ENCODE measurements around the gene SAPCD2. TPM values are rescaled to one million over a fixed set of nuclear protein-coding genes. Genes with fewer than 3 reads are reported as not detected.
"Not testable (repeated sequence)": the region's sequence is repeated elsewhere in the genome, so short reads cannot be mapped to it uniquely, and the experiment has no call there.

SAPCD2 gene
- polyA plus RNA-seq, 3 donors, result 0.11 to 0.34 (median 0.18) TPM

DNA sequence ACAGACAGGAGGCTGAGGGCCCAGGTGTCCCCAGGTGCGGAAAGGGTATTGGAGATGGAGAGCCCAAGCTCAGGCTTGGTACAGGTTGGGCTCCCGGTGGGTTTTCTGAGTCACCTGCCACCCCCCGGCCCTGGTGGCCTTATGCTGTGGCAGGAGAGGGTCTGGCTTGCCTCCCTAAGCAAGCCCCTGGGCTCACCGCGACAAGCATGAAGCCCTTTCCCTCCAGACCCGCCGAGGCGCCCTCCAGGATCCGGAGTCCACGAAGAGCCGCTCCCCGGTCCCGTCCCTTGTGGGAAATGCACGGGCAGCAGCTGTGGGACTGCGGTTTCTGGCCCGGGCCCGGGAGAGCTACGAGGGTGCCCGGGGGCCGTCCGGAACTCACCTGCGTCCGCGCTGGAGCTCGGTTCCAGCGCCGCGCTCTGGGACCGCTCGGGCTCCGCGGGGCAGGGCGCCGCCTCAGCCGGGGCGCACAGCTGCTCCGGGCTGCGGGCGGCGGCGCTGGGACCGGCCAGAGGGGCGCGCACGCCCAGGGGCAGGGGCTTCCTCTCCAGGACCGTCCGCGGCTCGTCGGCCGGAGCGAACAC is 757 bp downstream of the SAPCD2 start:
- 6 to 8% (median 7%) methylated on average over 36 to 52 of the region's 52 CpGs for WGBS, 3 donors
- no peak overlapping the region for H3K27ac ChIP-seq (ENCODE audit: low read depth, low read length)

DNA sequence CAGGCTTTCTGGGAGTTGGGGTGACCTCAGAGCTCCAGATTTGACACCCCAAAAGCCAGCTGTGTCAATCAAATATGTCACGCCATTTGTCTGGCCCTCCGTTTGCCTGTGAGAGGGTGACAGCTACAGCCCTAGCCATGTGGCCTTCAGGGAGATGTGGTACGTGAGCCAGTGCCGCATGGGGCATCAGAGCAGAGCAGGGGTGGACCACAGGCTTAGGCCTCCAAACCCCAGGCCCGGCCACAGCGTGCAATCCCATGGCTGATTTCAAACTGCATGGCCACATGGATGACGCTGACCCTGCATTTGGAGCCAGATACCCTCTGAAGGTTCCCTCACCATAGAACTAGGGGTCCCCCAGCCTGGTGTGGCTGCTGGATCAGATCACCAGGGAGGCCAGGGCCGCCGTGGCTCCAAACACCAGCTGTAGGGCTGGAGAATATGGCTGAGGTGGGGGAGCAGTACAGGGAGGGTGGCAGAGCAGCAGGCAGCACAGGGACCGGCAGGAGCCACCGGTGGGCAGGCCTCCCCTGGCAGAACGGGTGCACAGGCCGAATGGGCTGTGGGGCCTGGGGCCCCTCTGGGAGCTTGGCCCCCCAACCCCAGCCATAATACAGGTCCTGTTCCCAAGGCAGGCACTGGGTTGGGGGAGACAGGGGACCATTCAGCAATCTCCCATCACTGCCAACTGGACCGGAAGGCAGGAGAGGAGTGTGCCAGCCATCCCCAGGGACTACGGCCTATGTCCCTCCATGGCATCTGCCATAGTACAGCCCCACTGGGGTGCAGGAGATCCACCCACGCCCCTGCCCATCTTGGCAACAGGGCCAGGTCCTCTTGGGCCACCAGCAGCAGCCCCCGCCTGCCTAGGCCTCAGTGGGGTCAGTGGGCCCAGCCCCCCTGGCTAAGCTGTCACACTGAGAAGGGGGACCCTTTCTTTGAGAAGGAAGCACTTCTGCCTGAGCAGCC is 1.5 kb downstream of the SAPCD2 start:
- 88 to 94% (median 90%) methylated on average over 17 of the region's 17 CpGs for WGBS, 3 donors
- H3K27ac ChIP-seq (ENCODE audit: low read depth, low read length), result no peak overlapping the region

DNA sequence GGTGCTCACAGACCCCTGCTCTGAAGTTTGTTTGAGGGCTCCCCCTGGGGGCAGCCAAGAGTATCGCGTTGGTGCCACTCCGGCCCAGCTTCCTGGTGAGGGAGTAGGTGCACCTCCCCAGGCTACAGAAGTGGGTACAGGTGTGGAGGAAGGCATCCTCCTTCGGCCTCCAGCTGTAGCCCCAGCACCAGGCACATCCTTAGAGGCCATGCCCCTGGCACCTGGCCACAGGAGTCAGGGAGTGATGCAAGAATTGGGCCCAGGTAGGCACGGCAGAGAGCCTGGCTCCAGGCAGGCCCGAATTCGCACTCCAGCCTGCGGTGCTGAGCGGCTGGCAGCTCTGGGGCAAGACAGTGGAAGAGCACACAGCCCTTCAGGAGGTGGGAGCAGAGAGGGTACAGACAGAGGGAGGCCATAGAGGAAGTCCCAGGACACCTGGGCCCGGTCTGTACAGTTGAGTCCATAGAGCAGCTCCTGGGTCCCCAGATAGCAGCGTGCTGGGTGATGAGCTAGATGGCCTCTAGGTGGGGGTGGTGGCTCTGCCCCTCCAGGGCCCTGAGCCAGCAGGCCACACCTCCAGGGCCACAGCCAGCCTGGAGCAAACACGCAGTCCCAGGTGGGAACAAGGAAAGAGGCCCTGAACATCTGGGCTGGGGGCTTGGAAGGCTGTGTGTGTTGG is 2.4 kb downstream of the SAPCD2 start:
- 55 to 59% (median 57%) methylated on average over 12 of the region's 12 CpGs for WGBS, 3 donors
- H3K27ac ChIP-seq (ENCODE audit: low read depth, low read length), result no peak overlapping the region

DNA sequence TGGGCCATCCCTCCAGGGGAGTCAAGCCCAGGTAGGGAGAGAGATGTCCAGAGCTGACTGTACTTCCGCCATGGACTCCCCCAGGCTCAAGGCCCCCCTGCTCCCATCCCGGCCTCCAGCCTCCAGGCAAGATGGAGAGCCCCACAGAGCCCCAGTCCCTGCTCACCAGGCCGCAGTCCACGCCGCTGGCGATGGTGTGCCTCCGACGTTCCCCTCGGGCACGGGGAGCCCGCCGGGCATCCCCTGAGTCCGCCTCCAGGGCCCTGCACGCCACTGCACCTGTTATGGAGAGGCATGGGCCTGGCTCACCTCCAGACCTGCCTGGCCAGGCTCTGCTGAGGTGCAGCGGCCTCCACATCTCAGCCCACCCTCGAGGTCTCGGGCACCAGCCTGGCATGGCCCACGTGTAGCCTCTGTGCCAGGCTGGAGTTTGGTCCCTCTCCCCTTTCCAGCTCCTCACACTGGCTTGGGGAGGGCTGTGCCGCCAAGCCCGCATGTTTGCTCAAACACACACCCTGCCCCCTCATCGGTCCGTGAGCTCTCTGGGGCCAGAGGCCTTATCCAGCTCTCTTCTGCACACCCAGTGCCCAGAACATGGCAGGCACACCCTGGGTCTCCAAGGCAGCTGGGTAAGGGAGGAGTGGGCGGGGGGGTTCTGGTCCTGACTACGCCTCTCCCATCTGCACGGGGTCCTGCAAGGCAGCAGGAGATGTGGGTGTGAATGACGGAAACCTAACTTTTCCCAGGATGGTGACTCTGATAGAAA is 4.1 kb downstream of the SAPCD2 start:
- WGBS, 3 donors, result 88 to 90% (median 89%) methylated on average over 26 of the region's 26 CpGs
- H3K27ac ChIP-seq (ENCODE audit: low read depth, low read length), result no peak overlapping the region

DNA sequence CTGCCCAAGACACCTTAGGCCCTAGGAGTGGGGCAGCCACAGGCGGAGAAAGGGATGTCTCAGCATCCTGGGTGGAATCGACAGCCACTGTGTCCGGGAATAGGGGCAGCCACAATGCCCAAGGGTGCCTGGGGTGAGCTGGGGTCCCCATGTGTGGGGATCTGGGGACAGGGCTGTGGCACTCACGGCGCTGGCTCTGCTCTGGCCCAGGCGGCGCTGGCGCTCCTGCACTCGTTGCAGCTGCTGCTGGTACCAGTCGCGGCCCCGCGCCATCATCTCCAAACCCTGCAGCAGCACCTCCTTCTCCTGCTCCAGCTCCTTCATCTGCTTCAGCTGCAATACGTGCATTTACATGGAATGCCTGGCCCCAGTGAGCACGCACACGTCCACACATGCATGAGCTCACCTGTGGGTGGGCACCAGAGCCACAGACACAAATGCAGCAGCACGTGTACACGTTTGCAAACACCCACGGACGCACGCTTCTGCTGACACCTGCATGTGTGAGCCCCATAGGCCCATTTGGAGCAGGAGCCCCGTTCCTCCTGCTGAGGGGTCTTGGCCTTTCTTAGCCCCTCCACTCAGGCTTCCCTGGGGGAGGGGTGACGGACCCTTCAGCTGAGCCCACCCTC is 4.9 kb downstream of the SAPCD2 start:
- WGBS, 3 donors, result 92 to 95% (median 95%) methylated on average over 23 of the region's 23 CpGs
- no peak overlapping the region for H3K27ac ChIP-seq (ENCODE audit: low read depth, low read length)

DNA sequence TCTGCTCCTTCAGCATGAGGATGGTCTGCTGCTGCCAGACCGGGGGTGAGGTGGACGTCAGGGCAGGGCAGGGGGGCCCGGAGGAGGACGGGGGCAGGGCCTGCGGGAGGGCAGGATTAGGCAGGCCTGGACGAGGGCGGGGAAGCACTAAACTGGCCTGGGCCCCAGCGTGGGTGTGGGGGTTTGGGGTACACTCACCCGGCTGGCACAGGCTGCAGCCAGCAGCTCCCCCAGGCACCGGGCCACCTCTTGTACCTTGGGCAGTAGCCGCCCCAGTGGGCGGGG is 5.5 kb downstream of the SAPCD2 start:
- 84 to 93% (median 84%) methylated on average over 11 to 12 of the region's 12 CpGs for WGBS, 3 donors
- H3K27ac ChIP-seq (ENCODE audit: low read depth, low read length), result no peak overlapping the region

DNA sequence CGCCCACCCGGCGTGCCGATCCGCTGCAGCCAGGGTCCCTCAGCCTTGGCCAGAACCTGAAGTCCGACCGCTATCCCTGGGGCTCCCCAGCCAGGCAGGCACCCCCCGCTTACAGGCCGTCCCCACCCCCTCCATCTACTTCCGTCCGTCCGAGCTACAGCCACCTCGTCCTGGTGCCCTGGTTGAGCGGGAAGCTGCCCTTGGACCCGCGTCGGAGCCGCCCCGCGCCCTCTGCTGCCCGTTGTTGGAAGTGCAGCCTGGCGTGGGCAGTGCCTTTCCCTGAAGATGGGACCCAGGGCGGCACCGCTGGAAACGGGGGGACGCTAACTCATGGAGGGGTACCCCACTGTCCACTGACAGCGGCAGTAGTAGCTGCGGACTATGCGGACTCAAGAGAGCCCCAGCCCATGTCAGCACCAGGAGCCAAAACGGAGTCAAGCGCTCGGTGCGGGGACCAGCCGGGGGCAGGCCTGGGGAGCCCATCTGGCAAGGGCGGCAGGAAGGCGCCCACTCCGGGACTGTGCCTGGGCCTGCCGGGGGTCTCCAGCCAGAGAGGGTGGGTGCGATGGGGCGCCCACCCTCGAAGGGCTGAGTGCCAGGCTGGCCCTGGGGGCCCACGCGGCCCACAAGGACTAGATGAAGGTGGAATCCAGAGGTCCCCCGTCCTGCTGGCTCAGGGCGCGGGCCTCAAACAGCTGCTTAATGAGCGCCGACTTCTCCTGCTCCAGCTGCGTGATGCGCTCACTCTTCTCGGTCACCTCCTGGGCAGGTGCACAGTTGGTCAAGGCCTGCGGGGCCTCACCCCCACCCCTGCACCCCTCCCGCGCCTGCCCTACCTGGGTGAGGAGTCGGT is 6.1 kb downstream of the SAPCD2 start:
- 46 to 51% (median 48%) methylated on average over 53 to 55 of the region's 55 CpGs for WGBS, 3 donors
- no peak overlapping the region for H3K27ac ChIP-seq (ENCODE audit: low read depth, low read length)

DNA sequence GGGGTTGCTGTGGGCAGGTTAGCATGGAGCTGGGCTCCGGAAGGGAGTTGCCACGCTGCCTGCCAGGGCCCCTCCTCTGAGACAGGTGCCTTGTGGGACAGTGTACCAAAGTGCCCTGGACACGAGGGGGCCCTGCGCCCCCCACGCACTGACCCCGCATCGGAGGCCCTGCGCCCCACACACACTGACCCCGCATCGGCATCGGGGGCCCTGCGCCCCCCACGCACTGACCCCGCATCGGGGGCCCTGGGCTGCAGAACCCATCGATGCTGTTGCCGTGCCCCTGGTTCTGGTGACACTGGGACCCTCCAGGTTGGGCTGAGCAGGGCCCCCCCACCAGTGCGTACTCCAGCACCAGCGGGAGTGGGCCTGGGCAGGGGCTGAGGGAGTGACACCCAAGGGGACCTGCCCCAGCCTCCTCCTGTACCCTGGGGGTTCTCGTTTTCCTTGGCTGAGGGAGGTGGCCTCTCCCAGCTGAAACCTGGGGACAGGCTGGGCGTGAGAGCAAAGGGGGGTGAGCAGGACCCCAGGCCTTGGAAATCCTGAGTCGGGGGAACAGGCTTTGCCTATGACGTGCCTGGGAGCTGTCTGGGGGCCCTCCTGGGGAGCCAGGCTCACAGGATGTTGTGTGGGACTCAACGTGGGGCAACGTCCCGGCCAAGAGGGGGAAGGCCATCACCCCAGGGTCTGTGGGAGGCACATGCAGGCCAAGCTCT is 6.9 kb downstream of the SAPCD2 start:
- no peak overlapping the region for H3K27ac ChIP-seq (ENCODE audit: low read depth, low read length)
- 81 to 85% (median 83%) methylated on average over 19 to 26 of the region's 26 CpGs for WGBS, 3 donors

DNA sequence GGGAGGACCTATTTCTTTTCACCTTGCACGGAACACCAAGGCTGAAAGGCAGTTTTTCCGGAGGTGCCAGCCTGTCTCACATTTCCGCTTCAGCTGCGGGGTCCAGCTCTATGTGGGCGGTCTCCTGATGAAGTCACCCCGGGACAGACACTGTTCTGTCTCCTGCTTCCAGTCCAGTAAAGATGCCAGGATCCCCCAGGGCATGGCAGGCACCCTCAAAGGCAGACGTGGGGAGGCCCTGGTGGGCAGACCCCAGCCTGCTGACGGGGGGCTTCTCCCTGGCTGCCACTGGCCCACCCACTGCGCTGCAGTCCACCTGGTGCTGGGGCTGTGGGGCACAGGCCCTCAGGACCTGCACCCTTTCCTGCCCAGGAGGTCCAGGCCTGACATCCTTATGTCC is 7.6 kb downstream of the SAPCD2 start:
- 87 to 98% (median 97%) methylated on average over 5 to 7 of the region's 9 CpGs for WGBS, 3 donors
- not testable (repeated sequence) for H3K27ac ChIP-seq (ENCODE audit: low read depth, low read length)

DNA sequence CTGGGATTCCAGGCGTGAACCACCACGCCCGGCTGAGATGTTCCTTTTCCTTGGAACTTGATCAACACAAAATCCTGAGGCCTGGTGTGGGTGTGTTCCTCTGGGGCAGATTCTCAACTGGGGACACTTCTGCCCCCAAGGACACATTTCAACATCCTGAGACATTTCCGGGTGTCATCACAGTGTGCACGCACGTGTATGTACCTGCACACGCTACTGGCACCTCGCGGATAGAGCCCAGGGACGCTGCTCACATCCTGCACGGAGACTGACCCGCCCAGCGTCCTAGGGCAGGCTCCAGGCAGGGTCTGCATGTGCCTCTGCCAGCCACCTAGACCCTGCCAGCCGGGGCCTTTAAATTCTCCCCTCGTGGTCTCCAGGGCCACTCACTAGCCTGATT is 8.0 kb downstream of the SAPCD2 start:
- H3K27ac ChIP-seq (ENCODE audit: low read depth, low read length), result no peak overlapping the region
- 80 to 93% (median 81%) methylated on average over 15 of the region's 15 CpGs for WGBS, 3 donors

DNA sequence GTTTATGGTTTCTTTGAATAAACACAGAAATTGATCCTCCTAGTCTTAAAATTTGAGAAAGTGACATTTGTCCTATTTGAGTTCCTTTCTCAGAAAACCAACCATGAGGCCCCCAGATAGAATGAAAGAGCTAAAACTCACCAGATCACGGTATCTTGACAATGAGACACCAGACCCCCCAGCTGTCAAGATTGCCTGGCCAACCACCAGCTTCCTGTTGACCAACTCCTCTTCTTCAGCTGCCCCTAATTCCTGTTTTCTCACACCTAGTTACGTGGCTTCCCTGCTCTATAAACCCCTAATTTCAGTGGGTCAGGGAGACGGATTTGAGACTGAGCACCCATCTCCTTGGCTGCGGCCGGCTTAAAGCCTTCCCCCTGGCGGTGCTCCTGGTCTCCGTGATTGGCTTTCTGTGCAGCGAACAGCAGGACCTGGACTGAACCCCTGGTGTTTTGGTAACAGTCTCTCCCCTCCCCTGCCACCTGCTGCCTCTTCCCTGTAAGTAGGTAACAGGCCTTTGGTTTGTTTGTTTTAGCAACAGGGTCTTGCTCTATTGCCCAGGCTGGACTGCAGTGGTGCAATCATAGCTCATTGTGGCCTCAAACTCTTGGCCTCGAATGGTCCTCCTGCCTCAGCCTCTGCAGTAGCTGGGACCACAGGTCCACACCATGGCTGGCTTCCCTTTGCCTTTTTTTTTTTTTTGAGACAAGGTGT is 11.7 kb downstream of the SAPCD2 start:
- H3K27ac ChIP-seq (ENCODE audit: low read depth, low read length), result no peak overlapping the region
- 82 to 90% (median 85%) methylated on average over 9 of the region's 9 CpGs for WGBS, 3 donors

DNA sequence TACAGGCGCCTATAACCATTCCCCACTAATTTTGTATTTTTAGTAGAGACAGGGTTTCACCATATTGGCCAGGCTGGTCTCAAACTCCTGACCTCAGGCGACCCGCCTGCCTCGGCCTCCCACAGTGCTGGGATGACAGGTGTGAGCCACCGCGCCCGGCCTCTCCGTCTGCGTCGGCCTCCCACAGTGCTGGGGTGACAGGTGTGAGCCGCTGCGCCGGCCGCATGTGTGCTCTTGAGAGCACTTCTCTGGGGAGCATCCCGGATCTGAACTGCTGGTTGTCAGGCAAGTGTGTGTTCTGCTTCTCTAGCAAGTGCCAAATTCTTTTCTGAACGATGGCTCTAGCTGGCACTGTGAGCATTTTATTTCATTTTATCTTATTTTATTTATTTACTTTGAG is 12.8 kb downstream of the SAPCD2 start:
- no peak overlapping the region for H3K27ac ChIP-seq (ENCODE audit: low read depth, low read length)
- 73 to 83% (median 79%) methylated on average over 16 of the region's 16 CpGs for WGBS, 3 donors

DNA sequence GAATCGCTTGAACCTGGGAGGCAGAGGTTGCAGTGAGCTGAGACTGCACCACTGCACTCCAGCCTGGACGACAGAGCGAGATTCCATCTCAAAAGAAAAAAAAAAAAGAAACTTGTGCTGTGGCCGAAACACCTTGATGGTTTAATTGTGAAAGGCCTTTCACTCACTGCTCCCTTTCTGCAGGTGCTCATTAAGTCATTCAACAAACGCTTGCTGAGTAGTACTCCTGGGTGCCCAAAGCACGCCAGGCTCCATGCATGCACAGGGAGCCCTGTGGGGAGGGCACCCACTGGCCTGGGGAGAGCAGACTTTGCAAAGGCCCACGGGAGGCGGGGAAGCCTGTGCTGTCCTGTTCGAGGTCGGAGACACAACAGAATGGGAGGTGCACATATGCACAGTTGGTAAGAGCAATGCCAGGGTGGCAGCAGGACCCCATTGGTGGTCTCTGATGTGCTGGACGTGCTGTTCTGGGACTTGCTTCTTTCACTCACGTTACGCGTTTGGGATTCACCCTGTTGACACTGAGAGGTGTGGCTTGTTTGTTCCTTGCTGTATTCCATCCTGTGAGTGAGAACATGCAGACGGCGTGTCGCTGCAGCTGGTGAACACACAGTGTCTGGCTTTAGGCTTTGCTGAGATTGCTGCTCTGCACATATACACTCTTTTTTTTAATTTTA is 13.5 kb downstream of the SAPCD2 start:
- 78 to 84% (median 80%) methylated on average over 17 of the region's 17 CpGs for WGBS, 3 donors
- no peak overlapping the region for H3K27ac ChIP-seq (ENCODE audit: low read depth, low read length)

DNA sequence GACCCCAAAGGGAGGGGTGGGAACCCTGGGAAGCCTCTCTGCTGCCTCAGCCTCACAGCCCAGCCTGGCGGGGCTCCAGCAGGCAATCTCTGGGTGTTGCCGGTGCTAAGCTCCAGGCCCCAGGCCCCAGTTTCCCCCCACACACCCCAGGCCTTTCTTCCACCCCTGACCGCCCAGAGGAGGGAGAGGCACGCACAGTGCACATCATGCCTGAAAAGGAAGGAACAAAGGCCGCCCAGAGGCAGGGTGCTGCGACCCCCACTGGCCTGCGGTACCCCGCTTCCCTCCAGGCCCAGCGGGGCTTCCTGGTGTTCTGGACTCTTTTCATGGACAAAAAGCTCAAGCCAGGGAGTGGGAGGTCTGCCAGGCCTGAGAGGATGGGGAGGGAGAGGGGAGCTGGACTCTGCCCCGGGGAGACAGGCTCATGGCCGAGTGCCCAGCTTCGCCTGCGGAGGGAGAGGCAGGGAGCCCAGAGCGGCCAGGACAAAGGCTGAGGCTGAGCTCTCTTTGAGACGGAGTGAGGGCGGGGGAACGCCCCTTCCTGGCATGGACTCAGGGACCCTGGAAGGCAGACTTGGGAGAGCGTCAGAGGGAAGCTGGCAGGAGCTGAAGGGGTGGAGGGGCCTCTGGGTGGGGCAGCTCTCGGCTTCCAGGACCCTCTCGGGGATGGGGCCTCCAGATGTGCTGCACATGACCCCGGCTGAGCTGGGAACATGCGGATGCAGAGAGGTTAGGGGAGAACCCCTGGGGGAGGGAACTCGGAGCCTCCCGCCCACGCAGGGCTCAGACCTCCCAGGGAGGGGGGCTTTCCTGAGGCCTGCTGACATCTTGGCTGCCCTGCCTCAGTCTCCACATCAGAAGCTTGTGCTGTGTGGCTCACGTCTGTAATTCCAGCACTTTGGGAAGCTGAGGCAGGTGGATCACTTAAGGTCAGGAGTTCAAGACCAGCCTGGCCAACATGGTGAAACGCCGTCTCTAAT is 14.7 kb downstream of the SAPCD2 start:
- WGBS, 3 donors, result 15 to 36% (median 34%) methylated on average over 28 of the region's 28 CpGs
- no peak overlapping the region for H3K27ac ChIP-seq (ENCODE audit: low read depth, low read length)

DNA sequence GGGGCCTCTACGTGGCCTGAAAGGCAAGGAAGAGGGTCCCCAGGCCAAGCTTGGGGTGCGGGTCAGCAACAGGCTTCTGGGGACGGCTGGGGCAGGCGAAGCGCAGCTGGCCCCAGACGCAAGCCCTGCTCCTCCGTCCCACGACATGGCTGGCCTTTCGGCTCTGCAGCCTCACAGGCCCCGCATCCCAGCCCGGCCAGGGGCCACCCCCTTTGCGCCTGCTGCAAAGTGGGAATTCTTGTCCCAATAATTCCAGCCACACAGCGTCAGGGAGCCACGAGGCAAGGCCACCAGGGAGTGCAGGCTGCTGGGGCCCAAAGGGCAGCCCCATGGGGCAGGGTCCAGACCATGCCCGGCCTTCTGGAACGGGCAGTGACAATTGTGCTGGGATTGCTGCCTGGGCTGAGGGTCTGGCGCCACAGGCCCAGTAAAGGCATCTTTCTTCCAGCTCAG is 15.4 kb downstream of the SAPCD2 start:
- H3K27ac ChIP-seq (ENCODE audit: low read depth, low read length), result no peak overlapping the region
- 51 to 68% (median 63%) methylated on average over 15 to 17 of the region's 17 CpGs for WGBS, 3 donors

Measured in adipose tissue (tissue), 3 donors.